Activated CD4-positive, alpha-beta T cell treated with anti-CD3 and anti-CD28 coated beads for 4 hours (primary cell): ENCODE measurements around the gene C21orf58.

ENCODE experiments used
- DNase-seq, 2 donors: peaks; one replicate each; pipeline ENCODE4 v3.0.0-alpha.2; 2020

C21orf58 gene

GRCh38 chr21:46253610-46254124 lies 70.0 kb downstream of the C21orf58 start:
- DNase-seq = peak in 1 of 2 donors; percentile 18

GRCh38 chr21:46252840-46253239 lies 70.8 kb downstream of the C21orf58 start:
- no peak for DNase-seq
